Myocyte (in vitro differentiated cells): Measurements from ENCODE around the gene KLHL41. TPM values are rescaled to one million over a fixed set of nuclear protein-coding genes. Genes with fewer than 3 reads are reported as not detected.
"Not testable (repeated sequence)": the region's sequence is repeated elsewhere in the genome, so short reads cannot be mapped to it uniquely, and the experiment has no call there.

Source experiments
- DNase-seq: peaks from one replicate; pipeline ENCODE4 v3.0.0-alpha.2; 2012; ENCODE audit warnings: low read depth
- total RNA-seq: library from RNA; depleted of rRNA; stranded (reverse); fragments of >200 nt; gene quantifications from 2 replicates; pipeline ENCODE4 v1.2.3, GENCODE V29; 2014

The KLHL41 gene
- total RNA-seq, 1 donor from 2014 or later, result 1,869 TPM

DNA sequence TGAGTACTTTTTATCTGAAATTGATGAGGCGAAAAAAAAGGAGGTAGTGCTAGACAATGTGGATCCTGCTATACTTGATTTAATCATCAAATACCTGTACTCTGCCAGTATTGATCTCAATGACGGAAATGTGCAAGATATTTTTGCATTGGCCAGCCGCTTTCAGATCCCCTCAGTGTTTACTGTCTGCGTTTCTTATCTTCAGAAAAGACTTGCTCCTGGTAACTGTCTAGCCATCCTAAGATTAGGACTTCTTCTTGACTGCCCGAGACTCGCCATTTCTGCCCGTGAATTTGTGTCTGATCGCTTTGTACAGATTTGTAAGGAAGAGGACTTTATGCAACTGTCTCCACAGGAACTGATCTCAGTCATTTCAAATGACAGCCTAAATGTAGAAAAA, 453 bp downstream of the KLHL41 start:
- DNase-seq, result no peak

DNA sequence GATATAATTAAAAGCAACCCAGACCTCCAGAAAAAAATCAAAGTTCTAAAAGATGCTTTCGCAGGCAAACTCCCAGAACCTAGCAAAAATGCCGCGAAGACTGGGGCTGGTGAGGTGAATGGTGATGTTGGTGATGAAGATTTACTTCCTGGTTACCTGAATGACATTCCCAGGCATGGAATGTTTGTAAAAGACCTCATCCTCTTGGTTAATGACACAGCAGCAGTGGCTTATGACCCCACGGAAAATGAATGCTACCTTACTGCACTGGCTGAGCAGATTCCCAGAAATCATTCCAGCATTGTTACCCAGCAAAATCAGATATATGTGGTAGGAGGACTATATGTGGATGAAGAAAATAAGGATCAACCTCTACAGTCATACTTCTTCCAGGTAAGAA, 994 bp downstream of the KLHL41 start:
- peak; percentile 48 for DNase-seq

DNA sequence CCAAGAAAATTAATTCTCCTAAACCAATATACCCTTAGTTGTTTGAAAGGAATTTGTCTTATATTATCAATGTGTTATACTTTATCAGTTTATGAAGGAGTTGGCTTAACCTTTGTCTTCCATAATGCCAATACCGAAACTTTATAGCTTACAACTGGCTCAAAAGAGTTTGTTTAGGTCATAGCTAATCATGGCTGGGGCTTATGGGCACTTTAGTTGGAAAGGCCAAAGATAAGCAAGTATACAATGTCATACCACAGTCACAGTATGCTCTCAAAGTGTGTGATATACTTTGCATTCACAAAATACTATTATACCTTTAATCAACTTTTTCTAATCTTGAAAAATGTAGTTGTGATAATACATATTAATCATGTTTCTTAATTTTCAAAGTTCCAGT, 2.3 kb downstream of the KLHL41 start:
- DNase-seq, result peak; percentile 49

DNA sequence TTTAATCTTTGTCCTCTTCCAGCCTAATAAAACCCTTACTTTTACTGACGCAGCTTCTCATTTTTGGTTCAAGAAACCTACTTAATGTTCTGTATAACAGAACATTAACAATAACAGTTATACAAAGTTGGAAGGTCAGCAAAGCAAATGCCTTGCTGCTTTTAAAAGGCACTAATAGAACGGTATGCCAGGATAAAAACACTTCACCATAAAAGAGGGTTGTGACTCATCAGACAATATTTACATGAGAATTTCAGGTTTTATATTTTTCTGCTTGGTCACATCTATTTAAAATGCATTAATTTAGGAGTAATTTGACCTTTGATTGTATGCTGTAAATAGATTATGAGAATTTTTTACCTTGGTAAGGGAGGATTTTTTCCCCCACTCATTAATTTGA, 3.0 kb downstream of the KLHL41 start:
- peak; percentile 40 for DNase-seq

DNA sequence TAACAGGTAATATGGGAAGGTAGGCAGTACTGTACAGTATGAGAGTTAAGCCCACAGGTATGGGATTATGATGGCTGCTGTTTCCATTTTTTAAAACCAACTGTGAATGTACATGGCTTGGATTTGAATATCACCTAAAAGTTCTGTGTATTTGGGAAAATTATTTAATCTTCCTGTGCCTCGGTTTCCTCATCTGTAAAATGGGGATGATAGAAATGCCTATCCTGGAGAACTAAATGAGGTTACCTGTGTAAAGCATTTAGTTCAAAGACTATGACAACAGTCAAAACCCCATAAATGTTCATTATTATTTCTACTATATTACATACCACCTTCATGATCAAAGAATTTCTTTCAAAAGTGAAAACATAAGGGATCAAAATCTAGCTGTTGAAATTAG, 3.6 kb downstream of the KLHL41 start:
- DNase-seq, result no peak

DNA sequence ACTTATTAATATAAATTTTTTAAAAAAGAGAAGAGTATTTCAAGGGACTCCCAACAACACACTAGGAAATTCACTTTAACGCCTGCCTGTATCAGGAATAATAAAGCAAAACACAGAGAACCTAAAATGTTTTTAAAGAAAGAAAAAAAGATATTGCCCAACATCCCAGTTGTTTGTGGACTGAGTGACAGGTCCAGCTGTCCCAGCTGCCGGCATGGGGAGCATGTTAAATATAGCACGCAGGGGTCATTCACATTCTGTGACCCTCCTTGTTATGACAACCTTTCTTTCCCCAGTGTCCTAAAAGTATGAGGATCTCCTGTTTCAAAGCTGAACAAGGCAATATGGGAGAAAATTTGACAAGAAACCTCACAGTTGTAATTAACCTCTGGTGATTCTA, 4.4 kb downstream of the KLHL41 start:
- peak; percentile 94 for DNase-seq

DNA sequence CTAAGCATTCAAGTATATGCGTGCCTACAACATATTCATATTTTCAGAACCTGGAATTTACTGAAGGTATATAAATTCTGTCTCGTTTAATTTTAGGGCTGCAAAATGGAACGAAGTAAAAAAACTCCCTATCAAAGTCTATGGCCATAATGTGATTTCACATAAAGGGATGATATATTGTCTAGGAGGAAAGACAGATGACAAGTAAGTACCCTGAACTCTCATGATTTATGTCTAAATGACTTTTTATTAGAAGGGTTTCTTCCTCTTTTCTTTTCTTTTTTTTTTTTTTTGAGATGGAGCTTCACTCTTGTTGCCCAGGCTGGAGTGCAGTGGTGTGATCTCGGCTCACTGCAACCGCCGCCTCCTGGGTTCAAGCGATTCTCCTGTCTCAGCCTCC, 5.3 kb downstream of the KLHL41 start:
- DNase-seq, result not testable (repeated sequence)

DNA sequence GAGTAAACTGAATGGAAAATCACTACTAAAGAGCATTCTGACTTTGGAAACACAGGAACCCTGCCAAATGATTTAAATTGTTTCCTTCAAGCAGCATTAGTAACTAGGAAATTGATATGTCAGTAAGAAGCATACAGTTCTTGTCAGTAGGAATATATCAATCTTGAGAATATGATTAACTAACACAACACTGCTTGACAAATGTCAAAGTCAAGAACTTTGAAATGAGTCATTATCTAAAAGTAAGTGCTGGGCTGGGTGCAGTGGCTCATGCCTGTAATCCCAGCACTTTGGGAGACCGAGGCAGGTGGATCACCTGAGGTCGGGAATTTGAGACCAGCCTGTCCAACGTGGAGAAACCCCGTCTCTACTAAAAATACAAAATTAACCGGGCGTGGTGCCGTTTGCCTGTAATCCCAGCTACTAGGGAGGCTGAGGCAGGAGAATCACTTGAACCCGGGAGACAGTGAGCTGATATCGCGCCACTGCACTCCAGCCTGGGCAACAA, 7.0 kb downstream of the KLHL41 start:
- not testable (repeated sequence) for DNase-seq

DNA sequence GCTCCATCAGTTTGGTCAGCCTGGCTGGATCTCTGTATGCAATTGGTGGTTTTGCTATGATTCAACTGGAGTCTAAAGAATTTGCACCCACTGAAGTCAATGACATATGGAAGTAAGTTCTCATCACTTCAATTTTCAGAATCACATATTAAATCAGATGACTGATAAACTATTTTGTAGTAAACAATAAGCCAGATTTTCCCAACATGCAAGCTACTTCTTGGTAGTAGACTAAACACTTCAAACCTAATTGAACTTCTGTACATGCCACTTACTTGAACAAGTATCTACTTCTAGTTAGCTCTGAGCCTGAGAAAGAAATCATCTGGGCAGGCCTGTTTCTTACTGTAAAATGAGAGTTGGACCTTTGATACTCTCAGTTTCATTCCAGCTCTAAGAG, 11.4 kb downstream of the KLHL41 start:
- DNase-seq, result no peak

DNA sequence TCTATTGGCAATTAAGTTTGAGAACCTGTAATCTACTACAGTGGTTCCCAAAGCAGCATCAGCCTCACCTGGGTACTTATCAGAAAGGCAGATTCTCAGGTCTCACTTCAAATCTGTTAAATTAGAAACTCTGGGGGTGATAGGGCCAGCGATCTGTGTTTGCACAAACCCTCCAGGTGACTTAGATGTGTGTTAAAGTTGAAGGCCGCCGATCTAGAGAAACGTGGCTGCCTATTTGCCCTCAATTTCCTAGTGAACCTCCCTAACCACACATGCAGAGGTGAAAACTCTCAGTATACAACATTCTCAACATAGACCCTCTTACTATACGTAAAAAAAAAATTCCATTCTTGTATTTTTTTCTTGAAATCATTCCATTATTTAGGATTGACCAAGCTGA, 14.2 kb downstream of the KLHL41 start:
- DNase-seq, result no peak

DNA sequence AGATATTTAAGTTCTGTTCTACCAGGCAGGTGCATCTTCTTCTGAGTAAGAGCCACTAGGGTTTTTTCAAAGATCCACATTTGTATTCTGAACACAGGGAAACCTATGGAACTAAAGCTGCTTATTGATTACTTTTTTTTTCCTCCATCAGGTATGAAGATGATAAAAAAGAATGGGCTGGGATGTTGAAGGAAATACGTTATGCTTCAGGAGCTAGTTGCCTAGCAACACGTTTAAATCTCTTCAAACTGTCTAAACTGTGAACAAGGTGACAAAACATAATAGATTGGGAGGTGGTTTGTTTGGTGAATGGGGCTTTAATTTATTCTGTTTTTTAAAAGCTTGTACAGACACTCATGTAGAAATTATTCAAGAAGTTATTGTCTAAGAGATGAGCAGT, 15.9 kb downstream of the KLHL41 start:
- DNase-seq, result no peak

DNA sequence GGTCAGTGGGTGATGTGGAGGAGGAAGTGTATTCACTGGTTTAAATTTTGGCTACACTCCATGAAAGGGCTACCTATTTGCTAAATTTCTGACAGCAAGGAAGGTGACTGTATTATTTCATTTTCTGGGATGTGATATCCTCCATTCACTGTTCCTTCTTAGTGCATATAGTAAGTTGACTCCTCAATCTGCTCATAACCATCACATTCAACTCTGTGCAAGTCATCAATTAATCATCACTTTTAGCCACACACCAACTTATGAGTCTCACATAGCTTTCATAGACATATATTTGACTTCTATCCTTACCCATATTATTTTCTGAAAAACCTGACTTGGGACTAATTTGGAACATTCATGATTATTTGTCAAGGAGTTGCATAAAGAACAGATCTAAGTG, 16.9 kb downstream of the KLHL41 start:
- no peak for DNase-seq

DNA sequence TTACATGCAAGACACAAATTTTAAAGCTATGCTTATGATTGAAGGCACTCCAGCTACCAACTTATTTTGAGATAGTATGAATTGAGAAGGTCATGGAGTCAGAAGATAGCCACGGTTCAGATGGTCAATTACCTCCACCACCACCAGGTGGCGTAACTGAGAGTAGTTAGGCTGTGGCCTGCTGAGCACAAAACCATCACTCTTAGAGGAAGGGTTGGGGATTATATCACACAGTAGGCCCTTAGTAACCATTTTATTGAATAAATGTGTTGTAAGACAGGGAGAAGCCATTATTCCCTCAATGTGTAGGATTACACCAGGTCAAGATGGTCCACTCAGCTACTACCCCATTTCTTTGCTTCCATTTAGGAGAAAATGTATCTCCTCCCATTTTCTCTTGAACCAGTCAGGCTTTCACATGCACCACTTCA, 18.8 kb downstream of the KLHL41 start:
- DNase-seq, result peak; percentile 77

DNA sequence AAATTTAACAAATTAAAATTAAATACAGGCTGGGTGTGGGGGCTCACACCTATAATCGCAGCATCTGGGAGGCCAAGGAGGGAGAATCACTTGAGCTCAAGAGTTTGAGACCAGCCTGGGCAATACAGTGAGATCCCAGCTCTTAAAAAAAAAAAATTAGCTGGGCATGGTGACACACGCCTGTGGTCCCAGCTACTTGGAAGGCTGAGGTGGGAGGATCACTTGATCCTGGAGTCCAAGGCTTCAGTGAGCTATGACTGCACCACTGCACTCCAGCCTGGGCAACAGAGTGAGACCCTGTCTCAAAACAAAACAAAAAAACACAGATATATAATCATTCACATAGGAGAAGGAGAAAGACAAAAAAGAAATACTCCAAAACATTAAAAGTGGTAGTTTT, 30.0 kb downstream of the KLHL41 start:
- not testable (repeated sequence) for DNase-seq

DNA sequence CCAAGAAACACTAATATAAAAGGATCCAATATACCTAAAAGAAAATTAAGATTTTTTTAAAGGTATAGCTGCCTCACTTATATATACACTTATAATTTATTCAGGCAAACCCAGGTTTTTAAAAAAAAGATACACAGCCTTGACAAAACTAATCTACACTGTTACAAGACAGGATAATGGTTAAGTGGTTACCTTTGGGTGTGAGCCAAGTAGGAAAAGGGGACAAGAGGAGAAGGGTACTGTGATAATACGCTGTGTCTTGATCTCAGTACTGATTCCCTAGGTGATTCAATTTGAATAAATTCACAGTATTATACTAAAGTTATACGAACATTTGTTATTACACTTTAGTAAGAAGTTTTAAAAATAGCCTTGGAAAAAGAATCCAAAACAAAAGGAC, 30.6 kb downstream of the KLHL41 start:
- no peak for DNase-seq

DNA sequence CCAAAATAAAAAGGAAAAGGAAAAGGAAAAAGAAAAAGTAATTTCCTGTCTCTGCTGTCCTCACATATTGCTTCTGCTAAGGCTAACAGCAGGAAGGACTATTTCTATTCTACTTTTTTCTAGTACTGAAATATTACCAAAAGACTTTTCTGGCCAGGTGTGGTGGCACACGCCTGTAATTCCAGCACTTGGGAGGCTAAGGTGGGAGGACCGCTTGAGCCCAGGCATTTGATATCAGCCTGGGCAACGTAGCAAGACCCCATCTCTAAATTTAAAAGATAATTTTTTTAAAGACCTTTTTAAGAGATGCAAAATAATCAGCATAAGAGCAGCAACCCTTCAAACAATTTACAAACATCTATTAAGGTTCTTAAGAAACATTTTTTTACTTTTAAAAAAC, 32.9 kb downstream of the KLHL41 start:
- DNase-seq, result no peak

DNA sequence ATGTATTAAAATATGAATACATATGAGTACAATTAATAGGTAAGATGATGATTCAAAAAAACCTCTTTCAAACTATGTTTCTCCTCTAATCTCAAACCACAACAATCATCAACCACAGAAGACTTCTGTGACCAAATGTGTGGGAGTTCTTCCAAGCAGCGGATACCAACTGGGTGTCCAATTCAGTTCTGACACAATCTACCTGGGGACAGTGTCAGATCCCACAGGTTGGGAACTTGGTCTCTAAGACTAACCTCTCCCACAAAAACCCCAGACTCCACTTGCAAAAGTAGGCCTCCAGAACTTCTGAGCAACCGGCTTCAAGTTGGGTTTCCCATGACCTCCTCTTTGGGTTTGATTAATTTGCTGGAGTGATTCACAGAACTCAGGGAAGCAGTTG, 37.3 kb downstream of the KLHL41 start:
- DNase-seq, result no peak

DNA sequence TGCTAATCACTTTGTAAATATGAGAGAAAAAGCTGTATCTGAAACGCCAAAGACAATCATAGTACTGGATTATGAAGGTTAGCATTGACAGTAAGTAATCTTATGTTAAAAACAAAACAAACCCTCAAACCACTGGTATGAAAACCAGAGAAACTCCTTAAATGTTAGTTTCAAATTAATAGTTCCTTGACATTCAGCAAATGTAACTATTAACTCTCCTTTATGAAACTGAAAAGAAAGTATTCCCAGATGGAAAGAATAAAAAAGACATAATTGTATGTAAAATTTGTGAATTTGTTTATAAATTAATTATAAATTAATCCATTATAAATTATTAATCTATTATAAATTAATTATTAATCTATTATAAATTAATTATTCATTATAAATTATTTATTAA, 51.9 kb downstream of the KLHL41 start:
- DNase-seq, result no peak

DNA sequence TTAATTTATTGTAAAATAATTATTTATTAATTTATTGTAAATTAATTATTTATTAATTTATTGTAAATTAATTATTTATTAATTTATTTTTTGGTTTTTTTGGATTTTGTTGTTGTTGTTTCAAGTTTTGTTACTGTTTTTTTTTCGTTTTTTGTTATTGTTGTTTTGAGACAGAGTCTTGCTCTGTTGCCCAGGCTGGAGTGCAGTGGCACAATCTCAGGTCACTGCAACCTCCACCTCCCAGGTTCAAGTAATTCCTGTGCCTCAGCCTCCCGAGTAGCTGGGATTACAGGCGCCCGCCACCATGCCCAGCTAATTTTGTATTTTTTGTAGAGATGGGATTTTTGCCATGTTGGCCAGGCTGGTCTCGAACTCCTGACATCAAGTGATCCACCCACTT, 52.6 kb downstream of the KLHL41 start:
- not testable (repeated sequence) for DNase-seq

DNA sequence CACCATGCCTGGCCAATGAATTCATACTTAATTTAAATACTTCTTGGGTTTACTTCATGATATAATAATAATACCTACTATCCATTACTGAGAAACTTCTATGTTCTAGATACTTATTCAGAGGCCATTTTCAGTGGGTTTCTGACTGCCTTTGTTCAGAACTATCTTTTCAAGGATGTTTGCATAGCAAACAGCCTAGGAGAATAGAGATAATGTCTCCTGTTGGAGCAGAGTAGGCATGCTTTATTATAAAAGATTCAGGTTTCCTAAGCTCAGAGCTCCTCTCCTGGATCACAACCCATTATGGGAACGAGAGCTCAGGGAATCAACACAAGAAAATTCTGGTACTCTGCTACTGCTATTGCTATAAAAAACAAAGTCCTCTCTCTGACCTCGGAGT, 53.0 kb downstream of the KLHL41 start:
- no peak for DNase-seq

DNA sequence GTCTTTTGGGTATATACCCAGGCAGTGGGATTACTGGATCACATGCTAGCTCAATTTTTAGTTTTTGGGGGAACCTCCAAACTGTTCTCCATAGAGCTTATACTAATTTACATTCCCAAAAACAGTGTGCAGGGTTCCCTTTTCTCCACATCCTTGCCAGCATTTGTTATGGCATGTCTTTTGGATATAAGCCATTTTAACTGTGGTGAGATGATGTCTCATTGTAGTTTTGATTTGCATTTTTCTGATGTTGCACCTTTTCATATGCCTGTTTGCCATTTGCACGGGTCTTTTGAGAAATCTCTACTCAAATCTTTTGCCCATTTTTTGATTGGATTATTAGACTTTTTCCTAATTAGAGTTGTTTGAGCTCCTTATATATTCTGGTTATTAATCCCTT, 56.2 kb downstream of the KLHL41 start:
- no peak for DNase-seq

DNA sequence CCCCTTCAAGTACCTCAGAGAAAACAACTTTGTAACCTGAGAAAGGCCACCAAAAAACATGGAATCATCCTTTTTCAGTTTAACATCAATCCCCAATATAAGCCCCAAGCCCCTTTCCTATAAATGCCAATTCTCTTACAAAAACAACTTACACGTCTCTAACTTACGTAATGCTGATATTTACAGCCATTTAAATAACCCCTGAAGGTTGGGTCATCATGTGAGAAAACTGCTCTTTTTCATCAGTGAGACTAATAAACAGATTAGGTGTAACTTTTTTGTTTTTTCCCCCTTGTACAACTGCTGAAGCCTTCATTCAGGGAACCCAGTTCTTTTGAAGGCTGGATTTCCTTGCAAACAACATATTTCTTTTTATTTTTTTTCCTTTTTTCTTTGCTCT, 60.4 kb downstream of the KLHL41 start:
- no peak for DNase-seq

DNA sequence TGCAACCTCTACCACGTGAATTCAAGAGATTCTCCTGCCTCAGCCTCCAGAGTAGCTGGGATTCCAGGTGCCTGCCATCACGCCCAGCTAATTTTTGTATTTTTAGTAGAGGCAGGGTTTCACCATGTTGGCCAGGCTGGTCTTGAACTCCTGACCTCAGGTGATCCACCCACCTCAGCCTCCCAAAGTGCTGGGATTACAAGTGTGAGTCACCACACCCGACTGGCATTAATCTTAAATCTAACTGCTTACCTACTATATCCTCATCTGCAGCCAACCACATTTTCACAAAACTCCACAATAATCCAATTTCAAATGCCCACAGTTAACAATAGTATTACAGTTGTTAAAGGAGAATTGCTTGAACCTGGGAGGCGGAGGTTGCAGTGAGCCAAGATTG, 61.2 kb downstream of the KLHL41 start:
- not testable (repeated sequence) for DNase-seq

DNA sequence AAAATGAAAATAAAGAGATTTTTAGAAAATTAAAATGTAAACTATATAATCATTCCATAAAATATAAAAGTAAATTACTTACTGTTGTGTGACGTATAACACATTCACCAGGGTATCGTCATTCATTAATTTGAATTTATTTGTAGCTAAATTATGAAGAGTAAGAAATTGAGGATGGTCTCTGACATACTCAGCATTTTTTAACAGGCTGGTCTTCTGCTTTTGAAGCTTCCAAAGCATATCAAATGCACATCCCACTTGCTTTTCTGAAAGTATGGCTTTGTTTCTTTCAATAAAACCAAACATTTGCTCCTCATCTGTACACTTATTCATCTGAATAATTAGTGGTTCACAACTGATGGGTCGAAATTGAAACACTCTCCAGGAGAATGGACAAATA, 62.1 kb downstream of the KLHL41 start:
- no peak for DNase-seq
